HG02981 (cell line): ENCODE results near the gene C7.
"Not testable (repeated sequence)": the region's sequence is repeated elsewhere in the genome, so short reads cannot be mapped to it uniquely, and the experiment has no call there.

Experiments
- ATAC-seq: cut with Tn5 transposase; IDR thresholded peaks from one replicate; pipeline ENCODE4 v1.9.1; 2021; ENCODE audit warnings: mild to moderate bottlenecking, moderate library complexity; ENCODE audit not compliant: unreplicated experiment

C7 gene

DNA sequence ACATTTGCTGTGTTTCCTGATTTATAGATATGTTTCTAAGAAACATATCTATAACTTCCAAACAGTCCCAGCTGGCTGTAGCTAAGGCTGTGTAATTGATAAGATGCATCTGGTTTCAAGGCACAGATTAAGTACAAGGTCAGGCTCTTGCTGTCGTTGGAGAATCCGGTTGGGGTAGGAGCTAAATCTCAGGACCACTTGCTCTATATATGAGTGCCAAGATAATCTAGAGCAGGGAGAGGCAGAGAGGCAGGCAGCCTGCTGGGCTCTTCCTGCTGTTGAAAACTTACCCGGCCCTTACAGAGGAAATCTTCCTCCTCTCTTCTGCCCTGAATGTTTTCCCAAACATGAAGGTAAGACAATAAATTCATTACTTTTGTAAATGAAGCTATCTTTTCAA, at the start of gene C7:
C7 (plus strand) TSS at position 234 of the 400 bp plus-strand sequence; CDS start at position 348, 114 bp downstream.
- no peak for ATAC-seq

DNA sequence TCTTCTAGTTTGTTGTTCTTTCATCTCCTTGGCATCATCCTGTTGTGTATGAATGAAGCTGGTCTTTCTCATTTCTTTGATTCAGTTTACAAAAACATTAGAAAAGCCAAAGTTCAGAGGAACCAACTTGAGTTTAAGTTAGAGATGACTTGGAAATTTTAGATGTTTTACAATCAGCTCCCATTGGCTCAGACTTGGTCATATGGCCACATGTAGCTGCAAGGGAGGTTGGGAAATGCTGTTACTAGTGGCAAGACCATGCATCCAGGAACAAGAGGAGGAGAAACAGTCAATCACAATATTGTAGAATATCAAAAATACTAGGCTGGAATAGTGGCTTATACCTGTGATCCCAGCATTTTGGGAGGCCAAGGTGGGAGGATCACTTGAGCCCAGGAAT, 48.6 kb upstream of the C7 start:
- ATAC-seq: no peak

DNA sequence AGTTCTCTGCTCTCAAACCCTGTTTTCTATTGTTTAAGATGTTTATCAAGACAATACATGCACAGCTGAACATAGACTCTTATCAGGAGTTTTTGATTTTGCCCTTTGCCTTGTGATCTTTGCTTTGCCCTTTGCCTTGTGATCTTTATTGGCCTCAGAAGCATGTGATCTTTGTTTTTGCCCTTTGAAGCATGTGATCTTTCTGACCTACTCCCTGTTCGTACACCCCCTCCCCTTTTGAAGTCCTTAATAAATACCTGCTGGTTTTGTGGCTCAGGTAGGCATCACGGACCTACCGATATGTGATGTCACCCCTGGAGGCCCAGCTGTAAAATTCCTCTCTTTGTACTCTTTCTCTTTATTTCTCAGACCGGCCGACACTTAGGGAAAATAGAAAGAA, 44.3 kb upstream of the C7 start:
- not testable (repeated sequence) for ATAC-seq

DNA sequence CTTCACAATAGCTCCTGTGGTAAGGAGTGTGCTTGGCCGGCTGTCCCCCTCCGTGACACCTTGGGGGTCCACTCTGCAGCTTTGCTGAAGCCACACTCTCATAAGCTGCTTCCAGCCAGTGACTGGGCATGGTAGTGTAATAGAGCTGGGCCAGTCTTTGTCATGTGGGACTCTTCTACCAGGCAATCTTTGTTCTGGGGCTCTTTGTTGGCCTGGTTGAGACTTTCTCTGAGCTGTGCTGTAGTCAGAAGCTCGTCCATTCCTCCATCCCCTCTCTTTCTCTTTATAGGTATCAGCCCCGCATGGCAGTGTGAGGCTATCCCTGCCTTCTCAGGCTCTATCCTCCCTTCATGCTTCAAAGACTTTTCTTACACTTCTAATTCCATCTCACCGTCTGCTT, 42.5 kb upstream of the C7 start:
- ATAC-seq: no peak

- ATAC-seq: no peak
Measured at GRCh38 chr5:40869384-40869783, 39.9 kb upstream of the C7 start.

DNA sequence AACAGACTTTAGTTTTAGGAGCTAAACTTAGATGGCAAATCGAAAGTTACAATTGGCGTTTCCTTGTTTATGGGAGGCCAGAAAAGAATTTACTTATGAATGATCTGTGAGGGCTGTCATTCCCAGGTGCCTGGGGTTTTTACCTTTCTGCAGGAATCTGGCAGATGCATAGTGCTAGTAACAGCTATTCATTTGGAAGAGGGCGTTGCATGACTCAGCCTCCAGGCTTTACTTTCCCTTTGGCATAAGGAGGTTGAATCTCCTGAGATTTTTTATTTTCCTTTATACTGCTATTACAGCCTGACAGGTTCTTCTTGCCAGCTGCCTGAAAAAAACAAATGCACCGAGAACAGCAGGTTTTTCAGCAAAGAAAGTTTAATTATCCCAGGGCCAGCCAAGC, 38.1 kb upstream of the C7 start:
- ATAC-seq: no peak

GRCh38 chr5:40872253-40872652, 37.0 kb upstream of the C7 start:
- ATAC-seq: not testable (repeated sequence)

GRCh38 chr5:40873286-40873880, 35.9 kb upstream of the C7 start:
- ATAC-seq: no peak

DNA sequence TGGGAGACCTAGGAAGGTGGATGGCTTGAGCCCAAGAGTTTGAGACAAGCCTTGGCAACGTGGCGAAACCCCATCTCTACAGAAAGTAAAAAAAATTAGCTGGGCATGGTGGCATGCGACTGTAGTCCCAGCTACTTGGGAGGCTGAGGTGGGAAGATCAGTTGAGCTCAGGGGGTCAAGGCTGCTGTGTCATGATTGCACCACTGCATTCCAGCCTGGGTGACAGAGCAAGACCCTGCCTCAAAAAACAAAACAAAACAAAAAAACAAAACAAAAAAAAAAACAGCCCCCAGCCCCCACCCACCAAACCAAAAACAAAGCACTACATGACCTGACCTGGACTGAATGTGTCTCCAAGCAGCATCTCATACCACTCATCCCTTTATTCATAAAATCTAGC, 33.3 kb upstream of the C7 start:
- ATAC-seq: no peak

DNA sequence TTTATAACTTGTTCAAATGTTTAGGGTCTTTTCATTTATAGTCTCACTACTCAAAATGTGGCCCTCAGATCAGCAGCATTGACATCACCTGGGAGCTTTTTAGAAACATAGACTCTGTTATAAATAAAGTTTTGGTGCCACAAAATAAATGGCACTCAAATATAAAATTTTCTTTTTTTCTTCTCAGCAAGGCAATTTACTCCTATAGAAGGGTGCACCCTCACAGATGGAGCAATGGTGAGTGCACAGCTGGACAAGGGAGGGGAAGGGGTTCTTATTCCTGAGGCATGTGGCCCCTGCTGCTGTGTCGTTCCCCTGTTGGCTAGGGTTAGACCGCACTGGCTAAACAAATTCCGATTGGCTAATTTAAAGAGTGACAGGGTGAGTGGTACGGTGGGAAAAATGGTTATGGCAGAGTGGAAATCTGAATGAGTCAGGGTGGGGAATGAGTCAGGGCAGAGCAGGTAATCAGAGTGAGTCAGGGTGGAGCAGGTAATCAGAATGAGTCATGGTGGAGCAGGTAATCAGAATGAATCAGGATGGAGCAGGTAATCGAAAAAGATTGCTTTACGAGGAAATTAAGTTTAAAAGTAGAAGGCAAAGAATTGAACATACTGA, 31.8 kb upstream of the C7 start:
- ATAC-seq: no peak

- ATAC-seq: no peak
Measured at GRCh38 chr5:40879163-40879942, 29.9 kb upstream of the C7 start.

DNA sequence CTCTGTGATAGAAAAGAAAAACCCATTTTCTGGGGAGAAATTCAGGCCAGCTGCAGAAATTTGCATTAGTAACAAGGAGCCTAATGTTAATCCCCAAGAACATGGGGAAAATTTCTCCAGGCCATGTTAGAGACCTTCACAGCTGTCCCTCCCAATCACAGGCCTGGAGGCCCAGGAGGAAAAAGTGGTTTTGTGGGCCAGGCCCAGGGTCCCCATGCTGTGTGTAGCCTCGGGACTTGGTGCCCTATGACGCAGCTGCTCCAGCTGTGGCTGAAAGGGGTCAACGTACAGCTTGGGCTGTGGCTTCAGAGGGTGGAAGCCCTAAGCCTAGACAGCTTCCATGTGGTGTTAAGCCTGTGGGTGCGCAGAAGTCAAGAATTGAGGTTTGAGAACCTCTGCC, 27.0 kb upstream of the C7 start:
- no peak for ATAC-seq

DNA sequence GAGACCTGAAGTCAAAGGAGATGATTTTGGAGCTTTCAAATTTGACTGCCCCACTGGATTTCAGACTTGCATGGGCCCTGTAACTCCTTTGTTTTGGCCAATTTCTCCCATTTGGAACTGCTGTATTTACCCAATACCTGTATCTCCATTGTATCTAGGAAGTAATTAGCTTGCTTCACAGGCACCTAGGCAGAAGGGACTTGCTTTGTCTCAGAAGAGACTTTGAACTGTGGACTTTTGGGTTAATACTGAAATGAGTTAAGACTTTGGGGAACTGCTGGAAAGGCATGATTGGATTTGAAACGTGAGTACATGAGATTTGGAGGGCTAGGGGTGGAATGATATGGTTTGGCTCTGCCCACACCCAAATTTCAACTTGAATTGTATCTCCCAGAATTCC, 26.2 kb upstream of the C7 start:
- not testable (repeated sequence) for ATAC-seq

DNA sequence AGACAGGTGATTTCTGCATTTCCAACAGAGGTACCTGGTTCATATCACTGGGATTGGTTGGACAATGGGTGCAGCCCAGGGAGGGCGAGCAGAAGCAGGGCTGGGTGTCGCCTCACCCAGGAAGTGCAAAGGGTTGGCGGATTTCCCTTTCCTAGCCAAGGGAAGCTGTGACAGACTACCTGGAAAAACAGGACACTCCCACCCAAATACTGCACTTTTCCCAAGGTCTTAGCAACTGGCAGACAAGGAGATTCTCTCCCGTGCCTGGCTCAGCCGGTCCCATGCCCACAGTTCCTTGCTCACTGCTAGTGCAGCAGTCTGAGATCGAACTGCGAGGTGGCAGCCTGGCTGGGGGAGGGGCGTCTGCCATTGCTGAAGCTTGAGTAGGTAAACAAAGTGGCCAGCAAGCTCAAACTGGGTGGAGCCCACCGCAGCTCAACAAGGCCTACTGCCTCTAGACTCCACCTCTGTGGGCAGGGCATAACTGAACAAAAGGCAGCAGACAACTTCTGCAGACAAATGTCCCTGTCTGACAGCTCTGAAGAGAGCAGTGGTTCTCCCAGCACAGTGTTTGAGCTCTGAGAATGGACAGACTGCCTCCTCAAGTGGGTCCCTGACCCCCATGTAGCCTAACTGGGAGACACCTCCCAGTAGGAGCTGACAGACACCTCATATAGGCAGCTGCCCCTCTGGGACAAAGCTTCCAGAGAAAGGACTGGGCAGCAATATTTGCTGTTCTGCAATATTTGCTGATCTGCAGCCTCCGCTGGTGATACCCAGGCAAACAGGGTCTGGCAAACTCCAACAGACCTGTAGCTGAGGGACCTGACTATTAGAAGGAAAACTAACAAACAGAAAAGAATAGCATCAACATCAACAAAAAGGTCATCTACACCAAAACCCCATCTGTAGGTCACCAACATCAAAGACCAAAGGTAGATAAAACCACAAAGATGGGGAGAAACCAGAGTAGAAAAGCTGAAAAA, 13.6 kb upstream of the C7 start:
- ATAC-seq: not testable (repeated sequence)

DNA sequence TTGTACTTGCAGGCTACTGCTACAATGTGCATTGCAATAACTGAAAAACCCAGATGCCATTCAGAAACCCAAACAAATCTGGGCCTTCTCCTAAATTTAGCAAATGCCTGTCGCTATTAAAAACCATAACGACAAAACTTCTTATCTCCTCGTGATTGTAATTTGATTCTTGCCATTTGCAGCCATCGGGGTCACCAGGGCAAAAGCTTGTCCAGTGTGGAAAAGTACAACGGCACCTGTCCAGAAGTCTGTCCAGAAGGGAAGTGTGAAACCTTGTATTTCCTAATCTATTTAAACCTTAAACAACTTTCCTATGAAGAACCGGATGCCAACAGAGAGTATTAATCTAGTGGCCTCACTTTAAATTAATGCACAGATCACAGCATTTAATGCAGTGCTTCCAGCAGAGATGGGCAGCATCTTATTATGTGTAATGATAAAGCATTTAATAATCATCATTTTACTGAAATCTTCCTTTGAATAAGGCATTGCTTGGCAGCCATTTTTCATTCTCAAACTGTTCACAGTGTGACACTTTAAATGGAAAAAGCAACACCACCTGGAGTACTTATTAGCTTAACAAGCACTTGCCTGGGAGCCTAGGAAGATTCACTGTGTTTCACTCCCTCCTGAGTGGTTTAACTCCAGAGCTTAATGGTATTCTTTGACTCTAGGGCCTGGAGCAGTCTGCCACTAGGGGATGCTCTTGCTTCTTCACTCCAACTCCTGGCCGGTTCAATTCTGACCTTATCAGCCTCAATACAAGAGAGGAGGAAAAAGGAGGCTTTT, 4.9 kb upstream of the C7 start:
- ATAC-seq: peak; percentile 85

DNA sequence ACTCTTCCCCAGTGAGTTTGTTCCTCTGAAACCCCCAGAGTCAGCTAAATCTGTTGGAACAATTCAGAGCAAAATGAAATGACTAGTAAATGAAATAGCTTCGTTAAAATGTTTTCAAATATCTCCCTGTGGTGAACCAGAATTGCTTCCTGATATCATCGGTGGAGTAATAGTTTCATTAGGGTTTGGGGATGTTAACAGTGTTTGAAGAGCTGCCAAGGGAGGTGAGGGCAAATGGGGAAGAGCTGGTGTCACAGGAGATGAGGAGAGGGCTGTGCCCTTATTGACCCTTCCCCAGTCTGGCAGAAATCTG, 4.3 kb upstream of the C7 start:
- no peak for ATAC-seq

GRCh38 chr5:40906351-40906751, 2.9 kb upstream of the C7 start:
- ATAC-seq: no peak

DNA sequence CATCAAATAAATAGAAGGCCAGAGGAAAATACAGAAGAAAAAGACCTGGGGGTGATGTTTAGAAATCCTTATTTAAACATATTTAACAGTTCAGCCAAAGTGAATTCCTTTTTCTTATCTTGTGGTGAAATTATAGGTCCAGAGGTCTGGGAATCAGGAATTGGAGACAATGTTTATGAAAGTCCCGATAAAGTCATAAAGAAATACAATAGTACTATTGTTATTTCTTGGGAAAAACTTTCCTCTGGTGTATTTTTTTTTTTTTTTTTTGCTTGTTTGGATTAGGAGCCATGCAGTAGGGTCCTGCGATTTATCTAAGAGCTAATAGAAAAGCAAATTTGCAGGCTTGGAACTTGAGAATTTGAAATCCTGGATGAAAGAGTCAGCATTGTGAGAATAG, 426 bp downstream of the C7 start:
- ATAC-seq: no peak

- ATAC-seq: no peak
Measured at GRCh38 chr5:40911266-40911665, 2.0 kb downstream of the C7 start.

- no peak for ATAC-seq
Measured at GRCh38 chr5:40914835-40915234, 5.5 kb downstream of the C7 start.
